Nucleus accumbens (tissue), 56 donors: Measurements from ENCODE around the gene PCSK6.
"Not testable (repeated sequence)": the region's sequence is repeated elsewhere in the genome, so short reads cannot be mapped to it uniquely, and the experiment has no call there.

Experiments
- DNase-seq, 56 donors: peaks; one replicate each; lab custom pipeline; 2025; lab: John Stamatoyannopoulos, UW

The PCSK6 gene

DNA sequence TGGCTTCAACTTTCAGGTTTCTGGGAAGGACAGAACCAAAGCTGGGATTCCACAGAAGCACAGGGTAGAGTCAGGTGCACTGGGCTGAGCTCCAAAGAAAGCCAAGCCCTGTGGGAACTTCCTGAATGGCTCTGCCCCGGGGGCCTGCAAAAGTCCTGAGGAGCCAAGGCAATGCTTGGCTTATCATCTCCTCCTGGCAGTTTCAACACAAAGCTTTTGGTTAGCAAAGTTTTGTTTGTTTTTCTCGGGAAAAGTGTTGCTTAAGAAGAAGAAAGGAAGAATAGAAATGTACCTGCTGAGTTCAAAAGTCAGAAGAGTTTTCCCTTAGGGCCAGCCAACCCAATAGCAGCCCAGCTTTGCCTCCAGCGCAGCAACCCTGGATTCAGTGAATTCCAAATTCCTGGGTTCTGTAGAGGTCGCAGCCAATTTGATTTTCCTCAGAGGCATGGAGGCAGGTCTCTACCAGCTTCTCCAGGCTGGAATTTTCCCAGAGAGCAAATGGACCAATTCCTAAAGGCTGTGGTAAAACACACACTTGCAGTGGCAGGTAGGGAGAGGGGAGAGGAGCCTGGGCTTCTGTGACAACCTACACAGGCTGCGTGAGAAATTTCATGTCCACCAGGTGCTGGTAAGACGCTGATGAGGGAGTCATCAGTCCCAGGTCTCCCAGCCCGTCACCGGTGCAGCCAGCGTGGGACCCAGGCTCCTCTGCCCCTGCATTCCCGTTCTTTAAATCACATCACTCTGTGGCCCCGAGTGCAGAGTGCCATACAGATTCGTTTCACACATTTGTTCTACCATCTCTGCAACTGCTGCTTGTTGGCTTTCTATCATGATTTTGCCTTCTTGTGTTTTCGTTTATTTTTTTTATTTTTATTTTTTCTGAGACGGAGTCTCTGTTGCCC is 140.2 kb downstream of the PCSK6 start:
- DNase-seq, result no peak

DNA sequence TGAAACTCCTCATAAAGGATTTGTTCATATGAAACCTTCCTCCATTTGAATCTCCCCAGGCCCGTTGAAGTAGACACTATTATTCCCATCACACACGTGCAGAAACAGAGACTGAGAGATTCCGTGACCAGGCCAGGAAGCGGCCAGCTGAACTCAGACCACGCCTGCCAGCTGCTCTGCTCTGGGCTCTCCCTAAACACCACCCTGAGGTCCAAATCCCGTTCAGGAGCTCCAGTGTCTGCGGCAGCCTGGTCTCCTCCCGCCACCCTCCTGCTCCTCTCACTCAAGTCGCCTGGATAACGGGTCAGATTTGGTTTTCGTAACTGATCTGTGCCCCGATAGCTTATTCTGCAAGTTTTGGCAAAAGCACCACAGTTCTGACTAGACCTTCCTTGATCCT is 140.9 kb downstream of the PCSK6 start:
- DNase-seq, result no peak

DNA sequence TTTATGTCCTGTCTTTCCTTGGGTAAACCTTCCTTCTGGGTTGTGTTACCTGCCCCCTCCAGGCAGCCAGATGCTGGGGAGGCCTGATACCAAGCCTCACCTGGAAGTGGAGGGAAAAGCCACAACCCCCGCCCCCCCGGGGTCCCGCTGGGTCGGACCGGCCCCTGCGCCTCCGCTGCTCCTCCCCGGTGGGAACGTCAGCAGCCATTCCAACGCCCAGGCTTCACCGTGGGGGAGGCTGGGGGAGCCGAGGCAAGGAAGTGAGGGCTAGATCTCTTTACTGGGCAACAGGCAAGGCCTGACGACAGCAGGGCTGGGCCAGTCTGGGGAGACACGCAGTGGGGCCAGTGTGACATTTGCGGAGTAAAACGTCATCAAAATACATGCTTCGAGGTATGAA is 141.5 kb downstream of the PCSK6 start:
- DNase-seq, result no peak

DNA sequence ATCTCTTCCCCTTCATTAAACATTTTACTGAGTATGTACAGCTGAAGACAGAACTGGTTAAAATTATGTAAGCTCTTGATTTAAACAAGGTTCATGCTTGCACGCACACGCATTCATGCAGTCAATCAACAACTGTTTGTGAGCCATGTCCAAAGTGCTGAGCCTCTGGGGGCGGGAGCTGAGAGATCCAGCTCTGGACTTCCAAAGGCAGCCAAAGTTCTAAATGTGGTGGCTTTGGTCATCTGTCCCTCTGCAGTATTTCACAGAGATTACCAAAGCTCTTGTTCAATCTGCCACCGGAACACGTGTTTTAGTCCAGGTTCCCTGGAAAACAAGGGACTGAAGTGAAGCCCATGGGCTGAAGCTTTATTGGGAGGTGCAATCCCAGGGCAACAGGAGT is 142.1 kb downstream of the PCSK6 start:
- DNase-seq, result no peak

DNA sequence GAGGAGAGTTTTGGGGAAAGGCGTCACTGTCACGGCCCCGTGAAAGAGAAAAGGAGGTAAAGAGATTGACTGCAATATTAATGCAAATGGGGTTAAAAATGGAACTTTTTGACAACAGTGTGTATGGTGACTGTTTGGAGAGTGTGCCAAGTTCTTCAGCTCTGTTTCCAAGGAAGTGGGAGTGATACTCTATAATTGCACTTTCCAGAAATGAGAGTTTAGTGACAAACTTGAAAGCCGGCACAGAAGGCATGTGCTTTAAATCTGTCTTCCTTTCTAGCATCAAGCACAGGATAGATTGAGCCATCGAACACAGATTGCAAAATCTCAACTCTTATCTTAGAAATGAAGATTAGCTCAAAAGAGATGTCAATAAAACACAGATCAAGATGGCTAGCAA is 142.6 kb downstream of the PCSK6 start:
- DNase-seq, result peak in 2 of 56 donors; percentile 11 to 18

DNA sequence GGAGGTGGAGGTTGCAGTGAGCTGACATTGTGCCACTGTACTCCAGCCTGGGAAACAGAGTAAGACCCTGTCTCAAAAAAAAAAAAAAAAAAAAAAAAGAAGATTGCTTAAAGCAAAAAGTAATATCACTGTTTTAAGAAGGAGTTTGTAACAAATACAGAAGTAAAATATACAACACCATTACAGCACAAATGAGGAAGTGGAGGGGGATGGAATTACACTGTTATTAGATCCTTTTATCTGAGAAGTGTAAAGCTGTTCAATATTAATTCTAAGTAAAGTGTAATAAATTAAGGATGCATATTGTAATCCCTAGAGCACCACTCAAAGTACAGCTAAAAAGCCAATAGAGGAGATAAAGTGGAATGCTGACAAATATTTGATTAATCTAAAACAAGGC is 147.5 kb downstream of the PCSK6 start:
- no peak for DNase-seq

DNA sequence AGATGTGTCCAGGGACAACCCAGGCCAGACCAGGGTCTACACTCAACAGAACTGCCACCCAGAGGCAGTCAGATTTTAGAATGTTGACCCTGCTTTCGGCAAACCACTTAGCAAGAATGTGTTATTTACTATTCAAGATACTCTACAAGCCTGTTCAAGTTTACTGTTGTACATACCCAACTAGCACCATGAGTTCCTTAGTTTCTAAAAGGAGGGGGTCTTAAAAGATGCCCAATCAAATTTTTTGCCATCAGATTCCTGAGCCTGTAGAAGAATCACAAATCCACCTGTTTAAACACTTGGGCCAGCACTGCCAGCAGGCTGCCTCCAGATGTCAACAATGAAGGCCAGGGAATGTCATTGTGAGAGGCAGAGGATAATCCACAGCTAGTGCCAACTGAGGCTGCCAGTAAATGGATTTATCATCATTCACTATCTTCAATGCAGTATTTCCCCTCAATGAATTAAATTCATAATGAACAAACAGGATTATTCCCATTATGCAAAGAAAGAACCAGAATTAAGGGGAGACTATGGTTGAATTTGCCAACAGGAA is 150.9 kb downstream of the PCSK6 start:
- DNase-seq, result no peak

DNA sequence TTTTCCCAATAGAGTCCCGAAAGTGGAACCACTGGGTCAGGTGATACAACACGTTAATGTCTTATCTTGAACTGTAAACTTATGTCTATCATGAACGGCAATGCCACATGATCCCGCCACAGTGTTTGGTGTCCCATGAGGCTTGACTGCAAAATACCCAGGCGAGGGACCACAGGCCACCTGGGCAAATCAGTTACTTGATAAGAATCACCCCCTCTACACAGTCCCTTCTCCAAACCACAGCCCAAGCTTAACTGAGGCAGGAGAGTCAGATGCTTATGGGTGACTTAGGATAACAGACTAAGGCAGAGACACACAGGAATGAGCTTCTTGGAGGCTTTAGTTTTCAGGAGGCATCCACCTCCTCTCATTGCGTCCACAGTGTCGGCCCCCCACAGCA is 151.5 kb downstream of the PCSK6 start:
- DNase-seq, result no peak

DNA sequence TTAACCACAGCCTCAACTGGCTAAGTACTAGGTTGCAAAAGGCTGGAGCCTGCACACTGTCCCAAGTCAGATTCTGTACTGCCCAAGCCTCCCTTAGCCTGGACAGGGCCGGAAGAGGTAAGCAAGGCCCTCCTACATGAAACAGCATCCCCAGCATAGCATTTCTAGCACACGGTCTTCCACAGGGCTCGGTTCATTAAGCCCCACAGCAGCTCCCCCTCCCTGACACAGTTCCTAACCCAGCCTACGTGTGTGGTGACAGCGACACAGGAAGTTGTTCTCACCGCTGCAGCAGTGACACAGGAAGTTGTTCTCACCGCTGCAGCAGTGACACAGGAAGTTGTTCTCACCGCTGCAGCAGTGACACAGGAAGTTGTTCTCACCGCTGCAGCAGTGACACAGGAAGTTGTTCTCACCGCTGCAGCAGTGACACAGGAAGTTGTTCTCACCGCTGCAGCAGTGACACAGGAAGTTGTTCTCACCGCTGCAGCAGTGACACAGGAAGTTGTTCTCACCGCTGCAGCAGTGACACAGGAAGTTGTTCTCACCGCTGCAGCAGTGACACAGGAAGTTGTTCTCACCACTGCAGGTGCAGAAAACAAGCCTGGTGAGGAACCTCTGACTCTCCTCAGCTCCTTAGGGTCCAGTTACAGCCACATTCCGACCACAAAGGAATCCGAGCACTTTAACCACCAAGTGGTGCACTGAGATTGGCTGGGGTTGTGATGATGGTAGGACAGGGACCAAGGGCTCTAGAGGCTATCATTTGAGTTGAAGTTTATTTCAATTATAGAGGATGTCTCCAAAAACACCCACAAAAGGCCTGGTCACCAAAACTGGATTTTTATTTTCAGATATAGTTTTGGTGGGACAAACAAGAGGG is 155.4 kb downstream of the PCSK6 start:
- not testable (repeated sequence) for DNase-seq

DNA sequence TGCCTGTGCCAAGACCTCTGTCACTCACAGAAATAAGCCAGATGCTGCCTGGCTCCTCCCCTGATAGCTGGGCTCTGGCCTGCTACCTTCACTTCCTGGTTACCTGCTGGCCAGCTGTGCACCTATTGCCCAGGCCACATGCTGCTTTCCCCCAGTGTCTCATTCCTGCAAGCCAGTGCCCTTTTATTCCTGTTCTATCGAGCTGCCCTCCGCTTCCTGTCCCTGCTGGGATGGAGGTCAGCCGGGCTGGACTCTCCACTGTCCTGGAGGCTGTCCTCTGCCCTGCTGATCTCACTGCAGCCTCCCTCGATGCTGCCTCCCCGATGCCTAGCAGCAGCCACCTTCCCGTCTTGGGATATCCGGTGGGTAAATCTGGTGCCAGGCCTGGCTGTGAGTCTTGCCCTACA is 157.4 kb downstream of the PCSK6 start:
- no peak for DNase-seq

DNA sequence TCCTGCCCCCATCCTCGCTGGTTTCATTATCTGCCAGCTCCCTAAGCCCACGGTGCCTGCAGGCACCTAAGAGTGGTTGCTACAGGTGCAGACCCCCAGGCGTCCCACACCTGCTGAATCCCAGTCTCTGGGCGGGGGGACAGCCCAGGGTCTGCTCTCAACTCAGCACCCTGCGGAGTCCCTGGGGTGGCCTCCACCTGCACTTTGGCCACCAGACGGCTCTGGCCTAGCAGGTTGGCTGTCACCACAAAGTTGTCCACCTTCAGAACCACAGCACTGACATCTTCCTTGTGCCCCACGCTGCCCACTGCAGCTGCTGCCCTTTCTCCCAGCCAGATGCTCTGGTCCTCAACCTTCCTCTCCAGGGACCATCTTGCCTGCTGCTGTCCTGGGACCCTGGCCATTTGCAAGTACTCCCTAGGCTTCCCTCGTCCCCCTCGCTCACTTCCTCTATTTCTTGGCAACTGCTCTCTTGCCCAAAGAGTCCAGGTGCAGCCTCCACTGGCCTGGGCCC is 159.6 kb downstream of the PCSK6 start:
- DNase-seq, result no peak

DNA sequence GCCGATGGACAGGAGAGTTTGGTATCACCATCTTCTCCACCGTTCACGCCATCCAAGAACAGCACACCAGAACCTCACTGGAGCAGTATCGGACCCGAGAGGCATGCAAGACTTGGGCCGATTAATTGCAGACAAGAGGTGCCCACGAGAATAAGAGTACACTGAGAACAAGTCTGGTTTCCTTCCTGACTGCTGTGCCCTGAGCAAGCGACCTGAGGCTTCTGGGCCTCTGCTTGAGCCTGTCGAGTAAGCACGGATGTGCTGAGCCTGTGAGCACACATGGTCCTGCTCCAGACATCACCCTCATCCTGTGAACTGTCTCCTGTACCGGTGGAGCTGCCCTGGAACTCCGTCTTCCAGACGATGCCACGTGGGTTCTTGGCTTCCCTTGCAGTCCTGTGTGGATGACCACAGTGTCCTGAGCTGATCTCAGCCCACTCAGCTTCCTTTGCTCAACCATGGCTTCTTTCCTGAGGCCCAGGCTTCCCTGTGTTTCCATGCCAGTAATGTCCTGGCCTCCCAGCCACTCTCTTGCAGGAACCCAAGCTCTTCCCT is 160.1 kb downstream of the PCSK6 start:
- no peak for DNase-seq

DNA sequence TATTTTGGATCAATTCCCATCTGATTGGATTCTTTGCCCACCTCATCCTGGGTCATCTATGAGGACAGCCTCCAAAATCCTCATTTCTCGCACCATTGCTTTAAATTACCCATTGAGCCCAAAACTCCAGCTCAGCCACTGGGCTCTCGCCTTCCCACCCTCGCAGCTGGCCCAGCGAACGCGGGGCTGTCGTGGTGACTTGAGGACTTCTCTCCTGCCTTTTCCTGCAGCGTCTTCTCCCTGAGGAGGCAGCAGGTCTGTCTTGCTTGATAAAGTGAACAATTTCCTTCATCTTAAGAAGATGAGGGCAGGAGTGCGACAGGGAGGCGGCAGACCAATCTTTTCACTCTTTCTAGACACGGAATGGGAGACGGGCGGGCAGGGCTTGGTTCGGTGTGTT is 161.5 kb downstream of the PCSK6 start:
- no peak for DNase-seq

DNA sequence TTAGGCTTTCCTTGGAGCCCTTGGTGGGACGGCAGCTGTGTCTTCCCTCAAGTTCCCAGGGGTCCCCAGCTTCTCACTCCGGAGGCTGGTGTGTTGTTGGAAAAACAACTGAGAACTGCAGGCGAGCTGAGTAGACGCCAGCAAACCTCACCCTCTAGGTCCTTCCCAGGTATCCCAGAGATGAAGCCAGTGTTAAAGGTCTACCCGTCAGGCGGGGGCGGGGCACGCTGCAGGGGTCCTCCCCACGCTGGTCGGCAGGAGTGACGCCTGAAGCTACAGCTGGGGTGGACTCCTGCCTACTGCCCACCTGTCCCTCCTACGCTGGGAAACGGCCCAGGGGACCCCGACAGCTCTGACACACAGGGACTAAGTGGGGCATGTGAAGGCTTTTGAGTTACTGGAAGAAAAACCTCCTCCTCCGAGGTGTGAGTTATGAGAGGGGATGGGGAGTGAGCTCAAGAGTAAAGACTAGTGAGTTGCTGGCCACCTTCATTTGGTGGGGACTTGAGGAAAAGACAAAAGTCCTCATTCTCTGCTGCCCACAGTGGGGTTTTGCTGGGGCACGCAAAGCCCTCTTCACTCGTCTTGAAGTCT is 162.3 kb downstream of the PCSK6 start:
- no peak for DNase-seq

DNA sequence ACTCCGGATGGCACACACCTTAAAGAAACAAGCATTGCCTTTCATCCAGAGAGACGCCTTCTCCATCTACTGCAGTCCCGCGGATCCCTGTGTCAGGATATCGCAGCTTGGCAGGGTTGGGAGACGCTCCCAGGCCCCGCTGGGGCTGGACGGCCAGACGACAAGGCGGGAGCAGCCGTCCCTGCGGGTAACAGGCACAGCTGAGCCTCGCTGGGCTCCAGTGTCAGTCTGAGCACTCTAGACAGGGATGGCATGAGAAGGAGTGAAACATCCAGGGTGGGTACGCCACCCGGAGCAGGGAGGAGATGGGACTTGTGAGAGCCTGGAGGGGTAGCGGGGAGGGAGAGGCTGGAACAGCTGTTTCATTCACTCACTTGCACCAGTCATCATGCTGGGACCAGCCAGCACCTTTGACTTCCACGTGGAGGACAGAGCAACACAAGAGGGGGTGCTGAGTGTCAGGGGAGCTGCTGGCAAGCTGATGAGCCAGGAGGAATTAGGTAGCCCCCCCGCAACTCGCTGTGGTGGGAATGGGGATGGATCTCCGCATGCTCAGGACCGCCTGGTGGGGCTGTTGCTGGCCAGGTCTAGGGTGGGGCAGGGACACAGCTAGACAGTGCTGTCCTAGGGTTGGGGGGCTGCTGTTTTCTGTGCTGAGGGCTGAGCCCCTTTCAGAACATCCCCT is 162.9 kb downstream of the PCSK6 start:
- DNase-seq, result no peak

DNA sequence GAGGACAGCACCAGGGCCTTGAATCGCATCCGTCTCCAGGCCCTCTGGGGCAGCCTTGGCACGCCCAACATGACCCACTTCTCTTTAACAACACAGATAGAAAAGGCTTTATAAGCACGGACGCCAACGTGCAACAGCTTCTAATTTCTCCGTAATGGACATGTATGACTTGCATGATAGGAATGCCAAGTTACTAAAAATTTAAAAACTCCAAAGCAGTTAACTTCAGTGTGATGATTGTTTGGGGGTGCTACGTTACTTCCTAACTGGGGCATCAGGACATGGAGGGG is 163.5 kb downstream of the PCSK6 start:
- no peak for DNase-seq

DNA sequence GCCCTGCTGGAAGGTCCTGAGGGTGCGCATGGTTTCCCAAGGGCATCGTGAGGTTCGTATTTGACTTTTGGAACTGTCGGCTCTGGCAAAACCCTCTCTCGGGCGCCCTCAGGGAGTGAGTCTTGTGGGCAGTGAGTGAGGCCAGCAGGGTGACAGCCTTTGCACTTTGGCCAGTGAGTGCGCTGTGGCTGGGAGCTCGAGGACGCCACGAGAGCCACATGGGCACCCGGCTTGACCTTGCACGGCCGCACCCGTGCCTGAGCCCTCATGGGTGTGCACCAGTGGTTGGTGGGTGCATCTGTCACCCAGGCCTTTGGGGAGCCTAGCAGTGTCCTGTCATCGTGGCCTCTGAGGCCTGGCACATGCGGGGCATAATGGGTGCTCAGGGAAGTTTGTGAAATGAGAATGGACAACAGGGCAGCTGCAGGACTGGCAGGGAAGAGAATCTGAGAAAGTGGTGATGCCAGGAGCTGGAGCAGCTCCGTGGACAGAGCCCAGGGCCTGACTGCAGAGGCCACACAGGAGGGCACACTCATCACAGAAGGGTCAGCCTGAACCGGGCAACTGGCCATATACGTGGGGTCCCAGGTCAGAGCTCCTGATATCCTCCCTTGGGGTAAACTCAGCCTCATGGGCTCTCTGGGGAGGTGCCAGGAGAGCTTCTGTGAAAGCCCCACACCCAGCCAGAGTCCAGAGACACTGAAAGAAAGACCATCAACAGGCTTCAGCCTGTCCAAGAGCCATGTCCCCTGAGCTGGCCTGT is 164.1 kb downstream of the PCSK6 start:
- no peak for DNase-seq

DNA sequence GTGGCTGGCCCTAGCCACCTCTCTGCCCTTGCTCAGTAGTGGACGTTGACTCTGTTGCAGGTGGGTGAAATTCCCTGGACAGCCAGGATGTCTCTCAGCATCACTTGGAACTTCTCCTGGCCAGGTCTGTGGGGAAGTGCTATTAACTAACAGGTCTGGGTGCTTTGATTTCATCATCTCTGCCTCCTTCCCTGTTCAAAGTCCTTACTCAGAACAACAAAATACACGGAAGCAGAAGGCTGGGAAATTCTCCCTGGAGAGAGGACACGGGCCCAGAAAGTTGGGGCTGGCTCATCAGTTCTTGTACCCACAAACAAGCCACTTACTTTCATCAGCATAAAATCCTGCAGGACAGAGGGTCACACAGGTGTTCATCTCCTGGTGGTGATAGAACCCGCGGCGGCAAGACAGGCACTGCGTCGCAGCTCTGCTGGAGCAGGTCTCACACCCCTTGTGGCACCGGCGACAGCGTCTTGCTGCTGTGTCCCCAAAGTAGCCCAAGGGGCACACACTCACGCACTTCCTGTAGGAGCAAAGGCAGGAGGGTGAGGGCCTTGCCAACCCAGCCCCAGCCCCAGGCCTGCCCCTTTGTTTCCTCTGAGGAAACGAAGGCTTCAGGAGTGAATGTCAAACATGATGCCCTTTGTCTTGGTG is 164.9 kb downstream of the PCSK6 start:
- no peak for DNase-seq
